HepG2 (cell line): Measurements from ENCODE around the gene ZNF207. TPM values are rescaled to one million over a fixed set of nuclear protein-coding genes. Genes with fewer than 3 reads are reported as not detected.

ENCODE experiments used
- ASH2L ChIP-seq: fragments of 300-600, 200-600 bp; sonication (generic); IDR thresholded peaks from 2 replicates; pipeline ENCODE4 v1.7.0; 2017; ENCODE audit warnings: low read depth, mild to moderate bottlenecking, moderate library complexity, mixed read lengths, low read length; ENCODE audit not compliant: insufficient read length
- ATF4 ChIP-seq, 2 experiments: fragments of 450-650 bp in 1 of 2; sonication (generic) in 1 of 2; formaldehyde crosslinking; IDR thresholded peaks; 2 replicates each; pipeline versions ENCODE4 v1.5.0 to v1.8.0; 2020 to 2022; ENCODE audit warnings: mild to moderate bottlenecking in 1 of 2, missing genetic modification reagents in 1 of 2
- FOXK1 ChIP-seq: sonication (generic); formaldehyde crosslinking; IDR thresholded peaks from 2 replicates; pipeline ENCODE4 v1.4.0; 2020; ENCODE audit warnings: low read depth, missing genetic modification reagents, borderline replicate concordance
- FOXP1 ChIP-seq, 2 experiments: fragments of 450-650 bp in 1 of 2; IDR thresholded peaks; 2 replicates each; pipeline ENCODE4 v1.6.1; 2017 to 2018; ENCODE audit warnings: antibody characterized with exemption in 1 of 2
- GLI4 ChIP-seq: sonication (generic); formaldehyde crosslinking; IDR thresholded peaks from 2 replicates; pipeline ENCODE4 v1.5.1; 2020; ENCODE audit warnings: missing genetic modification reagents, mild to moderate bottlenecking, moderate library complexity, borderline replicate concordance
- POGZ ChIP-seq: sonication (generic); formaldehyde crosslinking; IDR thresholded peaks from 2 replicates; pipeline ENCODE4 v1.4.0; 2020; ENCODE audit warnings: mild to moderate bottlenecking, missing genetic modification reagents
- SIN3B ChIP-seq: fragments of 150-350 bp; IDR thresholded peaks from 2 replicates; pipeline ENCODE4 v1.6.1; 2014; ENCODE audit warnings: low read length
- SMYD3 ChIP-seq: sonication (generic); formaldehyde crosslinking; IDR thresholded peaks from 2 replicates; pipeline ENCODE4 v1.8.1; 2023; ENCODE audit warnings: mild to moderate bottlenecking, missing genetic modification reagents
- SPEN ChIP-seq: sonication (generic); formaldehyde crosslinking; IDR thresholded peaks from 2 replicates; pipeline ENCODE4 v1.5.1; 2020; ENCODE audit warnings: low read depth, mild to moderate bottlenecking, missing genetic modification reagents
- STAT5B ChIP-seq: sonication (generic); formaldehyde crosslinking; IDR thresholded peaks from 2 replicates; pipeline ENCODE4 v1.4.0; 2020; ENCODE audit warnings: missing genetic modification reagents
- TAF15 ChIP-seq: fragments of 200-400 bp; formaldehyde crosslinking; IDR thresholded peaks from one replicate; pipeline ENCODE4 v1.6.1; 2018; ENCODE audit warnings: mild to moderate bottlenecking, low read depth, low read length; ENCODE audit not compliant: poor library complexity, severe bottlenecking
- TOPORS ChIP-seq: sonication (generic); formaldehyde crosslinking; IDR thresholded peaks from 2 replicates; pipeline ENCODE4 v1.8.0; 2023; ENCODE audit warnings: mild to moderate bottlenecking, missing genetic modification reagents
- ZNF230 ChIP-seq: sonication (generic); formaldehyde crosslinking; IDR thresholded peaks from 2 replicates; pipeline ENCODE4 v1.4.0; 2020; ENCODE audit warnings: mild to moderate bottlenecking, missing genetic modification reagents
- ZNF251 ChIP-seq: sonication (generic); formaldehyde crosslinking; IDR thresholded peaks from 2 replicates; pipeline ENCODE4 v1.9.0; 2021; ENCODE audit warnings: mild to moderate bottlenecking, missing genetic modification reagents
- ZNF407 ChIP-seq: sonication (generic); formaldehyde crosslinking; IDR thresholded peaks from one replicate; pipeline ENCODE4 v1.5.1; 2020; ENCODE audit warnings: mild to moderate bottlenecking, missing genetic modification reagents; ENCODE audit errors: not compliant biosample characterization
- ZNF605 ChIP-seq: sonication (generic); formaldehyde crosslinking; IDR thresholded peaks from 2 replicates; pipeline ENCODE4 v1.8.0; 2022; ENCODE audit warnings: mild to moderate bottlenecking, missing genetic modification reagents
- ZNF616 ChIP-seq: sonication (generic); formaldehyde crosslinking; IDR thresholded peaks from 2 replicates; pipeline ENCODE4 v1.5.0; 2020; ENCODE audit warnings: low read depth, mild to moderate bottlenecking, missing genetic modification reagents
- ZNF782 ChIP-seq: sonication (generic); formaldehyde crosslinking; IDR thresholded peaks from 2 replicates; pipeline ENCODE4 v1.4.0; 2020; ENCODE audit warnings: missing genetic modification reagents, mild to moderate bottlenecking, borderline replicate concordance
- polyA plus RNA-seq, 8 experiments: library from polyadenylated mRNA; depleted of rRNA in 3 of 8; stranded (reverse) in 7 of 8; unstranded in 1 of 8; fragments of >200 nt; fragmentation: Illumina TruSeq in 4 of 8; extraction: Trizol in 4 of 8; gene quantifications; 2 replicates each; pipeline versions ENCODE4 v1.2.1 to v1.2.3, GENCODE V29; 2011 to 2016; ENCODE audit warnings: low read depth in 4 of 8, missing spikeins in 1 of 8, mixed read lengths in 1 of 8; ENCODE audit not compliant: insufficient read depth in 1 of 8
- total RNA-seq, 5 experiments: library from RNA; depleted of rRNA; stranded (reverse); fragments of >200 nt; fragmentation: Illumina TruSeq; extraction: Trizol; gene quantifications; 2 replicates each; pipeline ENCODE4 v1.2.3, GENCODE V29; 2016; ENCODE audit warnings: low read depth in 1 of 5

The ZNF207 gene
- total and polyA plus RNA-seq, 2 of the 13 experiments (the other 11 are each of a cell fraction or from before 2014, with no cell fraction given) = 150 to 164 TPM

- TF ChIP-seq ZNF407 (CRISPR knock-in tag) = peak; percentile 68
- TF ChIP-seq GLI4 (CRISPR knock-in tag) = peak; percentile 70; the same call in 1 of the 2 replicates
- peak; percentile 47 for TF ChIP-seq TAF15
- no peak for TF ChIP-seq ZNF251
- peak; percentile 82 for TF ChIP-seq ZNF605 (CRISPR knock-in tag)
- no peak for TF ChIP-seq ZNF782 (CRISPR knock-in tag)
- TF ChIP-seq SIN3B = peak; percentile 67; the same call in 1 of the 2 replicates
- TF ChIP-seq STAT5B (CRISPR knock-in tag) = peak; percentile 74; the same call in 1 of the 2 replicates
- TF ChIP-seq ASH2L = peak; percentile 94
- no peak for TF ChIP-seq ATF4 (CRISPR knock-in tag; IDR thresholded peaks at IDR 0.05)
- TF ChIP-seq FOXK1 (CRISPR knock-in tag) = no peak; the same call in 1 of the 2 replicates
- TF ChIP-seq FOXP1 (IDR thresholded peaks at IDR 0.05) = no peak
- no peak for TF ChIP-seq FOXP1 (CRISPR knock-in tag; IDR thresholded peaks at IDR 0.05)
- 0 out of 2 replicates have a peak, but pooled peaks have one; percentile 20 for TF ChIP-seq TOPORS (CRISPR knock-in tag)
- peak; percentile 35 for TF ChIP-seq SPEN (CRISPR knock-in tag)
- no peak for TF ChIP-seq SMYD3
- TF ChIP-seq POGZ = peak; percentile 96
- TF ChIP-seq ZNF616 (CRISPR knock-in tag) = no peak
- no peak for TF ChIP-seq ZNF230
These were observed at the start of gene ZNF207 (continued) for GRCh38 chr17:32349854-32350665.
